NCI-H2227 treated with DMSO at 0.1 percent for 48 hours (cell line): ENCODE data around the gene SAMD9L.
"Not testable (repeated sequence)": the region's sequence is repeated elsewhere in the genome, so short reads cannot be mapped to it uniquely, and the experiment has no call there.

Experiments used
- DNase-seq: peaks from one replicate; lab custom pipeline; 2025; lab: John Stamatoyannopoulos, UW

Gene SAMD9L

GRCh38 chr7:93146036-93146435 is 2.1 kb downstream of the SAMD9L start:
- DNase-seq: no peak

GRCh38 chr7:93145354-93145753 is 2.8 kb downstream of the SAMD9L start:
- DNase-seq: no peak

- DNase-seq: no peak
Measured at GRCh38 chr7:93142127-93142526, 6.1 kb downstream of the SAMD9L start.

GRCh38 chr7:93140582-93141191 is 7.5 kb downstream of the SAMD9L start:
- DNase-seq: no peak

GRCh38 chr7:93138576-93138975 is 9.6 kb downstream of the SAMD9L start:
- no peak for DNase-seq

- DNase-seq: no peak
Measured at GRCh38 chr7:93133005-93133404, 15.2 kb downstream of the SAMD9L start.

- DNase-seq: no peak
Measured at GRCh38 chr7:93132216-93132615, 16.0 kb downstream of the SAMD9L start.

- DNase-seq: not testable (repeated sequence)
Measured at GRCh38 chr7:93126954-93127353, 21.2 kb downstream of the SAMD9L start.

GRCh38 chr7:93123532-93123931 is 24.7 kb downstream of the SAMD9L start:
- not testable (repeated sequence) for DNase-seq

- DNase-seq: no peak
Measured at GRCh38 chr7:93120592-93121549, 27.3 kb downstream of the SAMD9L start.

- no peak for DNase-seq
Measured at GRCh38 chr7:93119191-93119905, 28.8 kb downstream of the SAMD9L start.

- DNase-seq: peak; percentile 89
Measured at GRCh38 chr7:93117852-93118530, 30.2 kb downstream of the SAMD9L start, which contains the start of gene SAMD9. Gene SAMD9 (minus strand): TSS chr7:93117979. CDS start chr7:93106097, 11,882 bp downstream.

GRCh38 chr7:93117327-93117726 is 30.9 kb downstream of the SAMD9L start:
- DNase-seq: no peak

GRCh38 chr7:93115796-93116195 is 32.4 kb downstream of the SAMD9L start:
- no peak for DNase-seq

GRCh38 chr7:93108003-93108402 is 40.2 kb downstream of the SAMD9L start:
- DNase-seq: no peak

GRCh38 chr7:93097388-93097787 is 50.8 kb downstream of the SAMD9L start:
- DNase-seq: no peak

- no peak for DNase-seq
Measured at GRCh38 chr7:93092757-93093370, 55.3 kb downstream of the SAMD9L start.
